Stimulated activated memory B cell treated with anti-CD40 and anti-IgM and Interleukin-4, amounts not matched to agents 10 μg/mL and 1 μg/mL and 100 μg/mL, for 72 hours (primary cell): ENCODE results near the gene WNT9A.

Experiments
- ATAC-seq: fragments of 150-1000 bp; cut with Tn5 transposase; 2 replicates; pipeline ENCODE4 v1.10.0; 2021
- H3K27ac Mint-ChIP-seq: one replicate; pipeline ENCODE4 v1.8.0; 2022; ENCODE audit warnings: mild to moderate bottlenecking, mixed read lengths
- H3K27me3 Mint-ChIP-seq: one replicate; pipeline ENCODE4 v1.8.0; 2022; ENCODE audit warnings: mixed read lengths
- H3K36me3 Mint-ChIP-seq: one replicate; pipeline ENCODE4 v1.8.0; 2022; ENCODE audit warnings: mixed read lengths
- H3K4me1 Mint-ChIP-seq: one replicate; pipeline ENCODE4 v1.8.0; 2022; ENCODE audit warnings: mixed read lengths
- H3K4me3 Mint-ChIP-seq: one replicate; pipeline ENCODE4 v1.8.0; 2022; ENCODE audit warnings: mild to moderate bottlenecking, moderate library complexity, mixed read lengths
- H3K9me3 Mint-ChIP-seq: one replicate; pipeline ENCODE4 v1.8.0; 2022; ENCODE audit warnings: mixed read lengths

Gene WNT9A

GRCh38 chr1:227894831-227895451 lies 52.8 kb downstream of the WNT9A start:
- H3K9me3 Mint-ChIP-seq, result no peaks in the 10 kb centered on the region
- H3K4me1 Mint-ChIP-seq, result no peaks in the 10 kb centered on the region
- no peaks in the 10 kb centered on the region for H3K36me3 Mint-ChIP-seq
- H3K27ac Mint-ChIP-seq, result no peak overlapping the region
- no peaks in the 10 kb centered on the region for H3K27me3 Mint-ChIP-seq
- ATAC-seq, result no peak
- no peak overlapping the region for H3K4me3 Mint-ChIP-seq

DNA sequence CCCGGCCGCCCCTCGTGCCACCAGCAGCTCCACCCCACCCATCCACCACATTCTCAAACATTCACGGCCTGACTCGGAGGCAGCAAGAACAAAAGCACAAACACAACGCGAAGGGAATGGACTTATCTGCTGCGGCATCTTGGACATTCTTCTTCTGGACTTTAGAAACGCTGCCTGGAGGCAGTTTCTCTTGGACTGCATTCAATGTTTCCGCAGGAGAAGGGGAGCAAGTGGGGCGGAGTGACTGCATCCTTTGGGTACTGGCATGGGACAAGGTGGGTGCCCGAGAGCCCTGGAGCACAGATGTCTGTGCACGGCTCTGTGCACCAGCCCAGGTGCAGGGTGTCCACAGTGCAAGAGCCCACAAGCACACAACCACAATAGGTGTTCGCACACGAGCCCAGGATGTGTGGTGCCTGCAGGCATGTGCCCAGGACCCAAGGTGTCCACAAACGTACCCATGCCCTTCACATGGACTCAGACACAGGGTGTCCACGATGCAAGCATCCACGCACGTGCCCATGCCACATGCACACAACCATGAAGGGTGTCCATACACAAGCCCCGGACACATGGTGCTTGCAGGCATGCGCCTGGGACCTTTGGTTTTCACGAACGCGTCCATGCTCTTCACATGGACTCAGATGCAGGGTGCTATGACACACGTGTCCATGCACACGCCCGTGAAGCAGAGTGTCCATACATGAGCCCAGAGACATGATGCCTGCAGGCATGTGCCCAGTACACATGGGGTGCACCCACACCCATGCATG lies 53.6 kb downstream of the WNT9A start:
- no peak overlapping the region for H3K27ac Mint-ChIP-seq
- no peaks in the 10 kb centered on the region for H3K27me3 Mint-ChIP-seq
- no peaks in the 10 kb centered on the region for H3K9me3 Mint-ChIP-seq

GRCh38 chr1:227893300-227893948 lies 54.3 kb downstream of the WNT9A start:
- Mint-ChIP-seq H3K4me3 (no peak overlapping the region), H3K36me3 (no peaks in the 10 kb centered on the region), H3K27me3 (no peaks in the 10 kb centered on the region), H3K4me1 (no peaks in the 10 kb centered on the region), H3K9me3 (no peaks in the 10 kb centered on the region), H3K27ac (no peak overlapping the region)
- no peak for ATAC-seq

More for the DNA sequence above, 53.6 kb downstream of the WNT9A start:
- H3K4me3 Mint-ChIP-seq, result no peak overlapping the region
- no peaks in the 10 kb centered on the region for H3K4me1 Mint-ChIP-seq
- no peak for ATAC-seq
- H3K36me3 Mint-ChIP-seq, result no peaks in the 10 kb centered on the region

DNA sequence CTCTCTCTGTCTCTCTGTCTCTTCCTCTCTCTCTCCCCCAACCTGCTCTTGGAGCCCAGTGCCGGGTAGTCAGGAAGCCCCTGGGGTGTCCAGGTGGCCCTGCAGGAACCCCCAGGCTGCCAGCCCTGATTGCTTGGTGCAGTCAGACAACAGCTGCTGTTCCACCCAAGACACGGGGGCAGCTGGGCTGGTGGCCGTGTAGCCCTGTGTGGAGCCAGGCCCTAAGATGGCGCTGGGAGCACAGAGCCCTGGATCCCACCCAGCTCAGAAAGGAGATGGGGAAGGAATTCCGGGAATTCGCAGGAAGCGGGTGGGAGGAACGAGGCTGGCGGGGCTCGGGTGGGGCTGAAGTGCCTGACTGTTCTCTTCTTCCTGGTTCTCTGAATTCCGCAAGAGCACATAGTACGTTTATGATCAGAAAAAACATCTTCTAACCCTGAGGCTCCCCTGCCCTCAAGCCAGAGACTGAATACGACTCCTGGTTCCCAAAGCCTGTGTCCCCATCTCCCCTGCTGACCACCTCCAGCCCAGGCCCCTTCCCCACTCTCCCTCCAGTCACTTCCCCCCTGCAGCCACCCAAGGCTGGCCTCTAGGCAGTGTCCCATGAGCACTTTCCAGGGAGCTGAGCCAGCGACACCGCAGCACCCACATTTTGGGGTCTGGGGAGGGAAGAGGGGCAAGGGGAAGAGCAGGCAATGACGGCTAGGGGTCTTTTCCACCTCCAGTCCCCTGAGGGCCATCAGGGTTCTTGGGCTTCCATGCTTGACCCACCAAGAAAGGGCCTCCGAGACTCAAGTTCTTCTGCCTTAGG lies 55.0 kb downstream of the WNT9A start:
- no peak overlapping the region for H3K27ac Mint-ChIP-seq
- H3K4me1 Mint-ChIP-seq, result no peaks in the 10 kb centered on the region
- H3K9me3 Mint-ChIP-seq, result no peaks in the 10 kb centered on the region
- H3K4me3 Mint-ChIP-seq, result no peak overlapping the region
- no peaks in the 10 kb centered on the region for H3K27me3 Mint-ChIP-seq
- no peaks in the 10 kb centered on the region for H3K36me3 Mint-ChIP-seq
- no peak for ATAC-seq

- Mint-ChIP-seq H3K9me3 (no peaks in the 10 kb centered on the region), H3K4me3 (no peak overlapping the region), H3K36me3 (no peaks in the 10 kb centered on the region), H3K27ac (no peak overlapping the region), H3K27me3 (no peaks in the 10 kb centered on the region), H3K4me1 (no peaks in the 10 kb centered on the region)
- ATAC-seq, result no peak
Measured at GRCh38 chr1:227891955-227892488, 55.7 kb downstream of the WNT9A start.

DNA sequence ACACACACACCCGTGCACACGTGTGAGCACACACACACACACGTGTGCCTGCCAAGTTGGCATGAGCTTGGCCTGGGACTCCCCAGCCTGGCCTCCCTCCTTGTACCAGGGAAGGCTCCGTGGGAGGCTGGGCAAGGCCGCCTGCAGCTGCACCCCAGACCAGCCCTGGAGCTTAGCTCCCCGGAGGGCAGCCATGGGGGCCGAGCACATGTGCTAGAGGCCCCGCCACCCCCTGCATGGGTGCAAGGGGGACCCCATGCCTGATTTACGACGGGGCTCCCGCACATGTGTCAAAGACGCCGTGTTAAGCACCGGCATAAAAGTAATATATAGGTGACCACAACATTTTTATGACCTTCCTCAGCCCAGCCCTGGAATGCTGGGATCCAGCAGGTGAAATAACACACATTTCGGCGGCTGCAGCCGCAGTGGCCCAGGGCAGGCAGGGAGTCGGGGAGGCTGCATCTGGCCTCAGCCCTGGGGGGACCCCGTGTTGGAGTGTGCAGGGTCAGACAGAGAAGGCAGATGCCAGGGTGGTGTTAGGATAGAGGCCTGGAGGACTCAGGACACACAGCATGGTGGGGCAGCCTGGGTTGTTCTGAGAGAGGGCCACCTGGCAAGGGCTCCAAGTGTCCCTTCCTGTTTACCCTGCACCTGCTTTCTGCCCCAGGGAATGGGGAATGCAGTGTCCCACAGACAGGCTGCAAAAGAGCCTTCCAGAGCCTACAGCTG lies 56.3 kb downstream of the WNT9A start:
- Mint-ChIP-seq H3K27ac (no peak overlapping the region), H3K36me3 (no peaks in the 10 kb centered on the region), H3K4me3 (no peak overlapping the region), H3K4me1 (no peaks in the 10 kb centered on the region), H3K27me3 (no peaks in the 10 kb centered on the region), H3K9me3 (no peaks in the 10 kb centered on the region)
- ATAC-seq, result no peak

GRCh38 chr1:227890451-227891222 lies 57.1 kb downstream of the WNT9A start:
- peaks cover 6% of the 10 kb centered on the region for H3K27me3 Mint-ChIP-seq
- no peak overlapping the region for H3K27ac Mint-ChIP-seq
- H3K9me3 Mint-ChIP-seq, result no peaks in the 10 kb centered on the region
- peaks cover 3% of the 10 kb centered on the region for H3K4me1 Mint-ChIP-seq
- no peaks in the 10 kb centered on the region for H3K36me3 Mint-ChIP-seq
- no peak for ATAC-seq
- no peak overlapping the region for H3K4me3 Mint-ChIP-seq

- Mint-ChIP-seq H3K27me3 (peaks cover 10% of the 10 kb centered on the region), H3K4me1 (peaks cover 9% of the 10 kb centered on the region), H3K4me3 (no peak overlapping the region), H3K9me3 (no peaks in the 10 kb centered on the region), H3K36me3 (no peaks in the 10 kb centered on the region), H3K27ac (no peak overlapping the region)
- no peak for ATAC-seq
Measured at GRCh38 chr1:227889863-227890405, 57.8 kb downstream of the WNT9A start.

- peaks cover 10% of the 10 kb centered on the region for H3K27me3 Mint-ChIP-seq
- H3K4me1 Mint-ChIP-seq, result peaks cover 9% of the 10 kb centered on the region
- H3K9me3 Mint-ChIP-seq, result no peaks in the 10 kb centered on the region
- no peaks in the 10 kb centered on the region for H3K36me3 Mint-ChIP-seq
- no peak overlapping the region for H3K4me3 Mint-ChIP-seq
- ATAC-seq, result no peak
- no peak overlapping the region for H3K27ac Mint-ChIP-seq
Measured at GRCh38 chr1:227889047-227889862, 58.5 kb downstream of the WNT9A start.

- no peaks in the 10 kb centered on the region for H3K9me3 Mint-ChIP-seq
- no peak overlapping the region for H3K4me3 Mint-ChIP-seq
- H3K27me3 Mint-ChIP-seq, result peaks cover 10% of the 10 kb centered on the region
- ATAC-seq, result no peak
- H3K36me3 Mint-ChIP-seq, result no peaks in the 10 kb centered on the region
- H3K4me1 Mint-ChIP-seq, result peaks cover 9% of the 10 kb centered on the region
- no peak overlapping the region for H3K27ac Mint-ChIP-seq
Measured at GRCh38 chr1:227888404-227889046, 59.2 kb downstream of the WNT9A start.

GRCh38 chr1:227887697-227888403 lies 59.9 kb downstream of the WNT9A start:
- Mint-ChIP-seq H3K4me3 (peak overlapping the region; percentile 77), H3K27me3 (peaks cover 10% of the 10 kb centered on the region), H3K9me3 (no peaks in the 10 kb centered on the region), H3K27ac (no peak overlapping the region), H3K36me3 (no peaks in the 10 kb centered on the region), H3K4me1 (peaks cover 9% of the 10 kb centered on the region)
- ATAC-seq, result peak; percentile 28

DNA sequence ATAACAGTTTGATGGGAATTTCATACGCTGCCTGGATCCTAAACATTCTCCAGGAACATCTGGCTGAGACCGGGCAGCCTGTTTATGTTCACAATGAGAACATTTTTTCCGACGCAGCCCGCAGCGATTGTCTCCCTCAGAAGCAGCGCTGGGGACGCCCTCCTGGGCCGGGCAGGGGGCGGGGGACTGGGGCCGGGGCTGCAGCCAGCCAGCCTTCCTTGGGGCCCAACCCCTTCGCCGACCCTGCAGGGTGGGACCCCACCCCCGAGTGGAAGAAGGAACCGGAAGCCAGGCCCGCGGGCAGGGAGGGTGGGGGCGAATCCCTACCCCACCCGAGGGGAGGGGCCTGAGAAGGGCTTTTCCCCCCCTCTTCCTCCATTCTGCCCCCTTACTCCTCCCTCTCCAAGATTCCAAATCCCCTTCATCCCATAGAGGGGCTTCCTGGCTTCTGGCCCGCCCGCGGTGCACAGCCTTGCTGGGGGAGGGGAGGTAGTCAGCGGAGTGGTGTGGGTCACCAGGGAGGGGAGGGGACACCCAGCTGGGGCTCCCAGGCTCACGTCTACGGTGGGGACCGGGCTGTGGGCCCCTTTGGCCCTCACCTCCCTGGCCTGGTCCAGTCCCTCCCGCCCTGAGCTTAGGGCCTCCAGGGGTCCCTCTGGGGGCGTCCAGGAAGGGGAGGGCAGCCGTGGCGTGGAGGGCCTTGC lies 60.6 kb downstream of the WNT9A start:
- H3K9me3 Mint-ChIP-seq, result no peaks in the 10 kb centered on the region
- peaks cover 9% of the 10 kb centered on the region for H3K4me1 Mint-ChIP-seq
- no peak overlapping the region for H3K27ac Mint-ChIP-seq
- H3K36me3 Mint-ChIP-seq, result no peaks in the 10 kb centered on the region
- peak; percentile 9 for ATAC-seq
- peak overlapping the region; percentile 77 for H3K4me3 Mint-ChIP-seq
- peaks cover 10% of the 10 kb centered on the region for H3K27me3 Mint-ChIP-seq
